Jurkat, Clone E6-1 (cell line): ENCODE data around the gene POLR2H.
A peak's percentile ranks its signal among the peaks of the same experiment; 100 is the strongest.

Experiments used
- DNase-seq: peaks from one replicate; pipeline ENCODE4 v3.0.0-alpha.2; 2011; ENCODE audit warnings: low read depth, low spot score
- H3K4me3 ChIP-seq: 2 replicates; pipeline ENCODE4 v1.5.1; 2011; ENCODE audit warnings: mild to moderate bottlenecking, low read length, control low read depth, moderate library complexity

POLR2H gene

DNA sequence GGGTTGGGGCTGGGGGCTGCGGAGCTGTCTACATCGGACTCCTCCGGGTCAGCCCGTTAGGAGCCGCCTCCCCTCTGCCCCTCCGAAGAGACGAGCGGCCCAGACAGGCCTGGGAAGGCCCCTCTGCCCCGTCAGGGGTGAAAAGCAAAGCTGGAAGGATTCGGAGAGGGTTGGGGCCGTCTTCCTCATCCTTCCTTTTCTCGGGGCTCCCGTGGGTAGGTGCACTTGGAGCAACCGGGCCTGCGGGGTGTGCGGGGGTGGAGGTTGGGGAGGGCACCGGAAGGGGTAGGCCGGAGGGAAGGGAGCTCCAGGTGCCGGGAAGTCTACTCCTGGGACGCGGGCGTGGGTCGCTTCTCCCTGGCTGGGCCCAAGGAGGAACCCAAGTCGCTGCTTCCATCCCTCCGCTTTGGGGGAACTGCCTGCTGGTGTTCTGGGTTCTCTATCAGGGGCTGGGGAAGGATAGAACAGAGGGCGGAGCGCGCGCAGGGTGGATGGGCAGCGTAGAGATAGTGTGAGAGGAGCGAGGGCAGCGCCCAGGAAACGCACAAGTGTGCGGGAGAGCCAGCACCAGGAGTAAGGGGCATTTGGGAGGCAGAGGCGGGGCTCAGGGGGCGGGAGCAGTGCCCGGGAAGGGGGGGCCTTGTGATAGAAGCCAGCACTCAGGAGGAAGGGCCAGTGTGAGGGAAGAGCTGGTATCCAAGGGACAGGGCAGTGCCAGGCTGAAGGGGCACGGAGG is 590 bp downstream of the POLR2H start:
- peak overlapping the region; percentile 95 for H3K4me3 ChIP-seq
- no peak for DNase-seq

DNA sequence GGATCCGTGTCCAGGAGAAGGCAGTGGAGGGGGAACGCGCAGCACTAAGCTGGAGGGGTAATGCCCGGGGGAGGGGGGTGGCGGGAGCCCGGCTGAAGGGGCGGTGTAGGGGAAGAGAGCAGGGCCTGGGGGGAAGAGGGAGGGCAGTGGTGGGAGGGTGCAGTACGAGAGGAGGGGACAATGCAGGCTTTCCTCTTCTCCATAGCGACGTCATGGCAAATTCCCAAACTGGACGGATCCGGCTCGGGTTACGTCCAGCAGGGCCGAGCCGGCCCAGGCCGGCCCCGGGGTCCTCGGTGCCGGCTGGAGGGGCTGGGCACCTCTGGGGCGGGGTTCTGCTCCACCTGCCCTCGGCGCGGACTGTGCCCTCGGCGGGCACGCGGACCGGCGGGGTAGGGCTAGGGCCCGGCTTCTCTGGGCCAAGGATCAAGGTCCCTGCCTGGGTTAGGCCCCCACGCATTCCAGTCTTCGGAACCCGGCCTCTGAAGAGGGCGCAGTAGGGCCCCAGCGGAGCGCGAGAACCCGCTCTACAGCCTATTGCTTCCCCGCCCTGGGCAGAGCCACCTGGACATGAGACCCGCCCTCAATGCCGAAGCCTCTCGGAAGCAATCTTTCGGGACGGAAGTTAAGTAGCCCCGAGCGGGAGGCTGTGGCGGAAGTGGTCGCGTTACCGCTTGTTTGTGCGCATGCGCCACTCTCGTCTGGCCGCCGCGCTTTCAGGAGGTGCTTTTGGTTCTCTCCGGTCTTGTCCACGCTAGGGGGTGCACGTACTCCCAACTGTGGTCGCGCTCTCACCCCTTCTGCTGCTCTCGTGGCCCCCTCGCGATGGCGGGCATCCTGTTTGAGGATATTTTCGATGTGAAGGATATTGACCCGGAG is 1.4 kb downstream of the POLR2H start:
- peak; percentile 97 for DNase-seq

DNA sequence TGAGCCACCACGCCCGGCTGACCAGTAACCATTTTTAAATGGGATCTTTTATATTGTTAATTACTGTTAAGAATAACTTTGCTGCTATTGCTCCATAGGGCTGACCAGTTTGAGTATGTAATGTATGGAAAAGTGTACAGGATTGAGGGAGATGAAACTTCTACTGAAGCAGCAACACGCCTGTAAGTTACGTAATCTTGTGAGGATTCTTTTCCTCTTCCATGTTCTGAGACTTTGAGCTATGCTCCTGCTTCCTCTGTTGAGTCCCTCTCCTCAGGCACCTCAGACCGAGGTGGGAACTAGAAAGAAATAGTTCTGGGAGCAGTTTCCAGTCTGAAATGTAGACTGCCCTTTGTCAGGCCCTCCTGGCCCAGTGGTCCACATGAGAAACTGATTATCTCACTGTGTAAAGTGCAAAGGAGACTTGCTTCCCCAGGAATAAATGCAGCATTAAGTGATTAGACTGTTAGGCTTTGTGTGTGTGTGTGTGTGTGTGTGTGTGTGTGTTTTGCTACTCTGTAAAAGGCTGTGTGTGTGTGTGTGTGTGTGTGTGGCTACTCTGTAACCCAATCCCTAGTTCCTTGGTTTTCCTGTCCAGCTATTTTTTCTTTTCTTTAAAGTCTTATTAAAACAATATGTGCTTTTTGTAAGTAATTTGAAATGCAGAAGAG is 5.2 kb downstream of the POLR2H start:
- H3K4me3 ChIP-seq, result no peak overlapping the region
- no peak for DNase-seq

More for the DNA sequence above, 1.4 kb downstream of the POLR2H start:
- peak overlapping the region; percentile 95 for H3K4me3 ChIP-seq

DNA sequence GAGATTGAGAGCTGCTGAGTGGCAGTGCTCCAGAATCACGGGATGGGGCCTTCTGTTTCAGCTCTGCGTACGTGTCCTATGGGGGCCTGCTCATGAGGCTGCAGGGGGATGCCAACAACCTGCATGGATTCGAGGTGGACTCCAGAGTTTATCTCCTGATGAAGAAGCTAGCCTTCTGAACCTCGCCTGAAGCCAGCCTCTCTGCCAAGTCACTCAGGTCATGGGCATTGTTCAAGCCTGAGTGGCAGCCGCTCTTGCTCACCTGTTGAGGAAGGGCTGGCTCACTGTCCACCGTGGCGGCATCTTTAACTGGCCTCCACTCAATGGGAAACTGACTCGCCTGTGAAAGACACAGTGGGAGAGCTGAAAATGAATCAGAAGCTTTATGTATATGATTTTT is 6.6 kb downstream of the POLR2H start:
- no peak for DNase-seq
- H3K4me3 ChIP-seq, result no peak overlapping the region

DNA sequence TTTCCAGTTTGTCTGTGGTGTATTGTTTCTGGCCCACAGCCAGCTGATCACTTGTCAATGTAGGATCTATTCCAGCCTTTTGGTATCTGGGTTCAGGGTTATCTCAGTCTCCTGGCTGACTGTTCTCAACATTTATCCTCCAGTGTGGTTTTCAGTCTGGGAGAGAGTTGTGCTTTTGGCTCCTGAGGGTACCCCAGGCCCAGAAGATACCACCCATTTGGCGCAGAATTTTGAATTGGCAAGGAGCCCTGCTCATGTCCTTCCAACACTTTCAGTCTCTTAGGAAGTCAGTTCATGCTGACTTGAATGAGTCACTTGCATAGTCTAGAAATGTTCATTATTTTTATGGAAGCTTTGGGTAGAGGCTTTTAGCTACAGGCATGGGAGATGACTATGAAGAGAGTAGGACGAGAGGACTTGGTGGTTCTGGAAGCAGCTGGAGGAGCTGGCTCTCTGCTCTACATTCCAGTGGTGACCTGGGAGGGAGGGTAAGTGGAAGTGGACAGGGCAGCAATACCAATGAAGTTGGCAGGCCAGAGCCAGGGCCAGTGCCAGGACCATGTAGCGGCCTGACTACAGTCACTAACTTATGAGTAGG is 7.2 kb downstream of the POLR2H start:
- no peak overlapping the region for H3K4me3 ChIP-seq
- no peak for DNase-seq

DNA sequence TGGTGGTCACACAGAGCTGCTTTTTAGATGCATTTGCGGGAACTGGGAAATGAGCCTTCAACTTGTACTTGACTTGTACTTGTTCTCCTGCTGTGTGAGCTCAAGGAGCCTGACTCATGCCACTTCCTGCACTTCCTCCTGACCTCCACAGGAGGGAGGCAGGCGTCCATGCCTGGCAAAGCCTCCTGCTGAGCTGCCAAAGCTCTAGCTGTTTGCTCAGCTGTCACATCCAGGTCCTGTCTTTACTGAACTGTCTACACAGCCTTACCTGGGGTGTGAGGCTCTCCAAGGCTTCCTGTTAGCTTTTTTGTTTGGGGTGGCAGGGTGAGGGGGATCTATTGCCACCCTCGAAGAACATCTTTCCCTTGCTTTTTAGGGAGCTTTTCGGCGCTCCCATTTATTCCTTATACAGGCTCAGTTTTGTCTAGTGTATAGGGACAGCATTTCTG is 10.1 kb downstream of the POLR2H start:
- peak; percentile 77 for DNase-seq
- no peak overlapping the region for H3K4me3 ChIP-seq

DNA sequence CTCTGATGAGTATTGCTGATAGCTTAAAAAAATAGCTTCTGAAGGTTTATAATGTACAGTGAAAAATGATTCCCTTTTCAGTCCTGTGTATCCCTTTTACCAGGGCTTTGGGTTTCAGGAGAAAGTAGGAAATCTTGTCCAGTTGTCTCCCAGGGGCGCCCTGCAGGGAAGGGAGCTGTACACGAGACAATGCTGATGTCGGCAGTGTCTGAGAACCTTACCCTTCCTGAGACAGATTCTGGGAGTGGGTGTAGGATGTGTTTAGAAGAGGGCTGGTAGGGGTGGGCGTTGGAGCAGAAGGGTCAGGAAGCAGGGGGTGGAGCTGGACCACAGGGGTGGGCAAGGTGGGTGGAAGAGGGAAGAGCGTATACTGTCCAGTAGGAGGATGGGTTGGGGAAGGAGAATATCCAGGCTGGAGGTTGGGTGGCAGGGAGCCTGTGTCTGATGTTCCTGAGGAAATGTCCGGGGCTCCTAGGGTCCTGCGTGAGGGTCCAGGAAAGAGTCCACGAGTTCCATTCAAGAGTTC is 10.8 kb downstream of the POLR2H start:
- DNase-seq, result no peak
- no peak overlapping the region for H3K4me3 ChIP-seq

DNA sequence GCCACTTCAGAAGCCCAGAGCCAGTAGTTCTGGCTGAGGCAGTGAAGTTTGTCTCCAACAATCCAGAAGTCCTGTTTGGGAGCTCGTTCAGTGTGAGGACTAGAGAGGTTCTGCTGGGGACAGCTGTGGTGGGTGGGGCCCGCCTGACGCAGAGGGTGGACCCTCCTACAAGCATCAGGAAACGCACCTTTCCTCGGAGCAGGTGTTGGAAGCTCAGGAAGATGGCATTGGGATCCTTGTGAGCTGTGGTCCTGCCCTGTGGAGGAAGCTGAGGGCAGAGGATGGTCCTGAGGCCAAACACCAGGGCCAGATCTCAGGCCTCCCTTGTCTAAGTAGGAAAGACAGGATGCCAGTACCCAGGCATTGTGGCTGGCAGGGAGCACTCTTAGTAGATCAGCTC is 11.4 kb downstream of the POLR2H start:
- no peak overlapping the region for H3K4me3 ChIP-seq
- no peak for DNase-seq

DNA sequence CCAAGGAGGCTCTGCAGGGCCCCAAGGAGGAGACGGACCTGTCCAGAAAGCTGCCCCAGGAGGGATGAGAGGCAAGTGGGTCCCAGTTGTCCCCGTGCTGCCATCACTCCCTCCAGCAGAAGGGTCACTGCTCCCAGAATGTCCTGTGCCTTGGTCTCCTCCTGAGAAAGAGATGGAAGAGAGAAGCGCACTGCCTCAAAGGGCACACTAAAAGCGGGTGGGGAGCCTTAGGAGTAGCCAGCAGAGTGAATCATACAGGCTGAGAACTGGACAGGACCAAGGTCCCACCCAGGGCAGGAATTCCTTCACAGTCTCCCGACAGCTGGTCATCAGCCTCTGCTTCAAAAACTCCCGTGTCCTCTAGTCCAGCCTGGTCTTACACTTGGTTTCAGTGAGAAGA is 11.9 kb downstream of the POLR2H start:
- DNase-seq, result no peak
- H3K4me3 ChIP-seq, result no peak overlapping the region

DNA sequence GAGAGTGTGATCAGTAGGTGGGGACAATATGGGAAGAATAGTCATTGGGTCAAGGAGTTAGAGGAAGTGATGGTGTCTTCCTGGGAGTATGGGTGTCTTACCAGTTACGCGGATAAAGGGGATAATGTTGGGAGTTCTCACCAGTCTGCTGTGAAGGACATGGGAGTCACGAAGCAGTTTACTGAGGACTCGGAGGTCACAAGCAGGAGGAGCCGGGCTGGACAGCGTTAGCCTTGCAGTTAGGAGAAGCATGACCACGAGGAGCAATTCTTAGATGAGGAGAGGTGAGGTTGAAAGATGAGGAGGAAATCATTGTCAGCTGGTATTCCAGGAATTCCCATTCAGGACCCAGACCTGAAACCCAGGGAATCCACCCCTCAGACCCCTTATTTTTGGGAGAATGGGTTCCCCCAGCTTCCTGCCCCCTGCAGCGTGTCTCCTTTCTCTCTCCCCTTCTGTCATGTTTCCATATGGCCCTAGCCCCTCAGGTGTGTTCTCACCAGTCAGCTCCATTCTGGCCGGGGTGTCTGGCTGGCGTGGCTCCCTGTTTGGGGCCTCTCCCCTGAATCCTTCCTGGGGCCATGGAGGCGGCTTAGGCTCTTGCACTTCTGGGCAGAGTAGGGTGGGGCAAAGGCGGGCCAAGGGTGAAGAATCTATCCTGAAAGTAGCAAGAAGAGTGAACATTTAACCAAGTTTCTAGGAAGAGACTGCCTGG is 14.4 kb downstream of the POLR2H start:
- DNase-seq, result no peak
- H3K4me3 ChIP-seq, result no peak overlapping the region

DNA sequence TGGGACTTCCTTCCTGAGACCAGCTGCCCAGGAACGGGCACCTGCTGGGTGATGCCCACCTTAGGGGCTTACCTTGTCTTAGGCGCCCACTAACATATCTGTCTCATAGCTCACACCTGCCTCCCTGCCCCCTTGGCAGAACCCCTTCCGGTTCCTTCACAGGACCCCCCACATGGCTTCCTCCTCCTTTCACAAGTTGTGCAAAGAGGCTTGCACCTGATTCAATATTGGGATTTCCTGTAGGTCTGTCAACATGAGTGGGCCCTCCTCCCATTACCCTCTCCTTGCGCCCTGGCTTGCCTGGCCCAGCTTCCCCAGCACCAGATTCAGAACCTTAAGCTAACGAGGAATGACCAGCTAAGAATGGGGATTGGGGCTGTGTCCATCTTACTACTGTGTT is 15.9 kb downstream of the POLR2H start:
- H3K4me3 ChIP-seq, result no peak overlapping the region
- no peak for DNase-seq

DNA sequence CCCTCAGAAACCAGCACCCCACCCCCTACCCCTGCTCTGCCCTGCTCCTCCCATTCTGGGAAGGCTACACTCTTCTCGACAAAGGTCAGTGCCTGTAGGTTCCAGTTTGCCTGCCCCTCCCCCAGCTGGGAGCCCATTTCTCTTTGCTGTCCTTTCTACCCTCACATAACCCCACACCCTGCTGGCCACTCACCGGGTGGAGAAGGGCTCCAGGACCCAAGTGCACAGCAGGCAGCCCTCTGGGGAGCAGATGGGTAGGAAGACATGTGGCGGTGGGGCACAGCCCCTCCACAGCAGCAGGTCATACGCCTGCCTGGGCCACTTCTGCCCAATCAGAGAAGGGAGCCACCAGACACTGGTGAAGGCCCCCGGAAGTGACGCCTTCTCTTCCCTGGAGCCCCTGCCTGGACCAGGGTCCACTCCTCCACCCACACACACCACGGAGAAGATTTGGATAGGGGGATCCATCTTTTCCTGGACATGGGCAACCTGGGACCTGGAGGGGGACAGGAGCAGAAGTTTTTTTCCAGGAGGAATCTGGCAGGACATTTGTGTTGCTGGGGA is 16.5 kb downstream of the POLR2H start, which contains the start of gene THPO:
Gene THPO, minus strand, starts transcription at position 326 of the 564 bp plus-strand sequence. CDS start 1,948 bp downstream, outside the sequence.
- no peak within 1 kb of the TSS for H3K4me3 ChIP-seq
- no peak for DNase-seq

DNA sequence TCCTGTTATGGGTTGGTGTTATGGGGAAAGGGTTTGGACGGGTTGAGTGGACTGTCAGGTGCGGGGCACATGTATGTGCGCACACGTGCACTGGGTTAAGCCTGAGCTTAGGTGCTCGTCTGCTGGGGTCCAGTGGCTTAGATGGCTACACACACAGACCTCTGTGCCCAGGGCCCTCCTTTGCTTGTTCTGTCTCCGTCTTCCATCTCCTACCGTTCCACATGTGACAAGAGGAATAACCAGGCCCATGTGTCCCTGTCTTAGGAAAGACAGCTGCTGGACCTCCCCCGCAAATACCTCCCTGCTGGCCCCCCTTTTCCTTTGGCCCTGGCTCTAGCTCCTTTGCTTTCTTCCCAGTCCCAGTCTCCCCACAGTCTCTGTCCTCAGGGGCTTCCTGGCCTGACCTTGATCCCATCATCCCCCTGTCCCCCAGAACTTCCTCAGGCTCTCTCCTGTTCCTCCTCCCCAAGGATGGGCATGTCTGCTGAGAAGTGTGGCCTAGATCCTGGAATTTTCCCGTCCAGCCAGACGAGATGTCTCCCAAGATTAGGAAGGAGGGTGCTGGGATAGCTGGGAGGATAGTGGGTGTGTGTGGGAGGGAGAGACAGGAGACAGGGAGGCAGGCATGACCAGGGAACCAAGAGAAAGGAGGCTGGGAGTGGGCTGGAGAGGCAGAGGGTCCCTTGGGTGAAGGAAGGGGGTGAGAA is 17.3 kb downstream of the POLR2H start:
- H3K4me3 ChIP-seq, result no peak overlapping the region
- no peak for DNase-seq

DNA sequence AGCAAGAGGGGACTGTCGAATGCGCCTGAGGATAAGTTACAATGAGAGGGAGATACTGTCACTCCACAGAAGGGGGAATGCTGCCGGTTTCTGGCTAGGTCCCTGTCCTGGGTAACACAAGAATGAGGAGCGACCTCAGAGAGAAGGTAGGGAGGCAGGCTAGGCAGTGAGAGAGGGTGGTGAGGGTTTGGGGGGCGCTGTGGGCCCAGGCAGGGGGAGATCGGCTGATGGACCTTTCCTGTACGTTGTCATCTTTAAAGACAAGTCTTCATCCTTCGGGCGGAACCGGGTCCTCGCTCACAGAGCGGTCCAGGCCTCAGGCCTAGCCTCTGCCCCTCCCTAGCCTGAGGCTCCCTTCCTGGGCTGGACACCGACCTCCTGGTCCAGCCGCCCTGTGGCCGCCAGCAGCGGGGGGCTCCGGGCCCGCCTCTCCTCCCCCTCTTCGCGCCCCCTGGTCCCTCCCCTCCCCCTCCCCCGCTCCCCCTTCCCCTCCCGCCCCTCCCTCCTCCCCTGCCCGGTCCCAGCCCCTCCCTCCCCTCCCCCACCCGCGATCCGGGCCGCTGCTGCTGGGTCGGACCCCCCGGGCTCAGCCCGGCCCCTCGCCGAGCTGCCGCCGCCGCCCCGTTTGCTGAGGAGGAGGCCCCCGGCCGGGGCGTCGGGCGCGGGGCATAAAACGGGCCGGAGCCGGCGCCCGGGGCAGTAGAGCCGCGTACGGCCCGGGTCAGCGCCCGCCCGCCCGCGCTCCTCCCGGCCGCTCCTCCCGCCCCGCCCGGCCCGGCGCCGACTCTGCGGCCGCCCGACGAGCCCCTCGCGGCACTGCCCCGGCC is 18.1 kb downstream of the POLR2H start, which contains the start of gene CHRD:
Gene CHRD, plus strand, starts transcription at position 697 of the 827 bp plus-strand sequence. CDS start 265 bp downstream, outside the sequence.
- H3K4me3 ChIP-seq, result no peak within 1 kb of the TSS
- no peak for DNase-seq

DNA sequence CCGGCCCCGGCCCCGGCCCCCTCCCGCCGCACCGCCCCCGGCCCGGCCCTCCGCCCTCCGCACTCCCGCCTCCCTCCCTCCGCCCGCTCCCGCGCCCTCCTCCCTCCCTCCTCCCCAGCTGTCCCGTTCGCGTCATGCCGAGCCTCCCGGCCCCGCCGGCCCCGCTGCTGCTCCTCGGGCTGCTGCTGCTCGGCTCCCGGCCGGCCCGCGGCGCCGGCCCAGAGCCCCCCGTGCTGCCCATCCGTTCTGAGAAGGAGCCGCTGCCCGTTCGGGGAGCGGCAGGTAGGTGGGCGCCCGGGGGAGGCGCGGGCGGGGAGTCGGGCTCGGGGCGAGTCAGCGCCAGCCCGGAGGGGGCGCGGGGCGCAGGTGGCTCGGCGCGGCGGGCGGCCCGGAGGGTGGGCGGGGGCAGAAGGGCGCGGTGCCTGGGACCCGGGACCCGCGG is 18.7 kb downstream of the POLR2H start:
- no peak overlapping the region for H3K4me3 ChIP-seq
- no peak for DNase-seq

DNA sequence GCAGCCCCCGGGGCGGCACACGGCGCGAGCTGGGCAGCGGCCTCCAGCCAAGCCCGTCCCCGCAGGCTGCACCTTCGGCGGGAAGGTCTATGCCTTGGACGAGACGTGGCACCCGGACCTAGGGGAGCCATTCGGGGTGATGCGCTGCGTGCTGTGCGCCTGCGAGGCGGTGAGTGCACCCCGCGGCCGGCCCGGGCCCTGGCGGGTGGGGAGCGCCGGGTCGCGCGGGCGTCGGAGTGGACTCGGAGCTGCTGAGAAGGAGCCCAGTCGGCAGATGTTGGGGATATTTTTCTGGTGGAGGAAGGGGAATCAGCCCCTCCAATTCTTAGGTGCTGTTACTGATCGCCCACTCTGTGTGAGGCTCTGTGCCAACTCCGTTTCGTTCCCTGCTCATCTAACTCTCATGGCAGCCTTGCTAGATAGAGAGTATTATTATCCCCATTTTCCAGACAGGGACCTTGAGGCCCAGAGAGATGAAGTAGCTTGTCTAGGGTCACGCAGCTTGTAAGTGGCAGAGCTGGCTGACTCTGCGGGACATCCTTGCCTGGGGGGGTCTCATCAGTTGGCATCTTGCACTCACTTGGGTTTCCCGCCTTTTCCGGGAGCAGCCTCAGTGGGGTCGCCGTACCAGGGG is 19.2 kb downstream of the POLR2H start:
- DNase-seq, result no peak
- H3K4me3 ChIP-seq, result no peak overlapping the region
